ENCODE results near the gene KCNIP1.
"Not testable (repeated sequence)": the region's sequence is repeated elsewhere in the genome, so short reads cannot be mapped to it uniquely, and the experiment has no call there.

KCNIP1 gene

GRCh38 chr5:170537451-170538095 is 33.8 kb downstream of the KCNIP1 start:
- no peaks in the 10 kb centered on the region for H3K4me1 ChIP-seq (ENCODE audit: control insufficient read depth, insufficient read depth, low read length, poor library complexity, severe bottlenecking)
- no peaks in the 10 kb centered on the region for H3K9me3 ChIP-seq (ENCODE audit: control insufficient read depth, low read length)
- no peaks in the 10 kb centered on the region for H3K36me3 ChIP-seq (ENCODE audit: control insufficient read depth, insufficient read depth, low read length)
- H3K4me3 ChIP-seq (ENCODE audit: extremely low read depth, insufficient read depth, low read length, poor library complexity, severe bottlenecking): no peak overlapping the region
- no peak overlapping the region for H3K27ac ChIP-seq (ENCODE audit: low read depth, low read length, severe bottlenecking)
- 85 to 91% methylated on average over 8 of the region's 8 CpGs for WGBS, 2 experiments (ENCODE audit: insufficient coverage in 2 of 2)

DNA sequence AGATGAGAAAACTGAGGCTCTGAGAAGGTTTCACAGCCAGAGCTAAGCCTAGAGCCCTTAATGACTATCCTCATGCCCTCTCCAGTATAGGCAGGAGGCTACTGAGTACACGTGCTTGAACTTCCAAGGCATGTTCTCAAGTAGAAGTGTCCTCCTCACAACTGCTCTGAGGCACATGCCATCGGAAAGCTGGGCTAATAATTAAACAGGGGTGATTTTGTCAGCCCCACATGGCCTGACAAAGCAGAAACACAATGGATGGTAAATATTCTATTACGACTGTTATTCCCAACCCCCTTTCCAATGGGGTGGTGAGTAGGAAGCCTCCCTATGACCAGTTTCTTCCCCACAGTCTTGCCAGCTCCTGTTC is 34.3 kb downstream of the KCNIP1 start:
- H3K27ac ChIP-seq (ENCODE audit: low read depth, low read length, severe bottlenecking): no peak overlapping the region
- H3K9me3 ChIP-seq (ENCODE audit: control insufficient read depth, low read length): no peaks in the 10 kb centered on the region
- H3K4me1 ChIP-seq (ENCODE audit: control insufficient read depth, insufficient read depth, low read length, poor library complexity, severe bottlenecking): no peaks in the 10 kb centered on the region
- 80 to 92% methylated on average over 1 to 2 of the region's 3 CpGs for WGBS, 2 experiments (ENCODE audit: insufficient coverage in 2 of 2)
- H3K36me3 ChIP-seq (ENCODE audit: control insufficient read depth, insufficient read depth, low read length): no peaks in the 10 kb centered on the region
- H3K4me3 ChIP-seq (ENCODE audit: extremely low read depth, insufficient read depth, low read length, poor library complexity, severe bottlenecking): no peak overlapping the region

- H3K9me3 ChIP-seq (ENCODE audit: control insufficient read depth, low read length): no peaks in the 10 kb centered on the region
- H3K36me3 ChIP-seq (ENCODE audit: control insufficient read depth, insufficient read depth, low read length): no peaks in the 10 kb centered on the region
- H3K4me1 ChIP-seq (ENCODE audit: control insufficient read depth, insufficient read depth, low read length, poor library complexity, severe bottlenecking): no peaks in the 10 kb centered on the region
- WGBS, 2 experiments (ENCODE audit: insufficient coverage in 2 of 2): 84 to 89% methylated on average over 6 of the region's 6 CpGs
- H3K27ac ChIP-seq (ENCODE audit: low read depth, low read length, severe bottlenecking): no peak overlapping the region
- no peak overlapping the region for H3K4me3 ChIP-seq (ENCODE audit: extremely low read depth, insufficient read depth, low read length, poor library complexity, severe bottlenecking)
Observed at GRCh38 chr5:170538696-170539586, 35.1 kb downstream of the KCNIP1 start.

- Histone ChIP-seq H3K27ac (ENCODE audit: low read depth, low read length, severe bottlenecking) (no peak overlapping the region), H3K36me3 (ENCODE audit: control insufficient read depth, insufficient read depth, low read length) (no peaks in the 10 kb centered on the region)
- 80 to 83% methylated on average over 1 of the region's 1 CpG for WGBS, 2 experiments (ENCODE audit: insufficient coverage in 2 of 2)
Observed at GRCh38 chr5:170540271-170540670, 36.5 kb downstream of the KCNIP1 start.

DNA sequence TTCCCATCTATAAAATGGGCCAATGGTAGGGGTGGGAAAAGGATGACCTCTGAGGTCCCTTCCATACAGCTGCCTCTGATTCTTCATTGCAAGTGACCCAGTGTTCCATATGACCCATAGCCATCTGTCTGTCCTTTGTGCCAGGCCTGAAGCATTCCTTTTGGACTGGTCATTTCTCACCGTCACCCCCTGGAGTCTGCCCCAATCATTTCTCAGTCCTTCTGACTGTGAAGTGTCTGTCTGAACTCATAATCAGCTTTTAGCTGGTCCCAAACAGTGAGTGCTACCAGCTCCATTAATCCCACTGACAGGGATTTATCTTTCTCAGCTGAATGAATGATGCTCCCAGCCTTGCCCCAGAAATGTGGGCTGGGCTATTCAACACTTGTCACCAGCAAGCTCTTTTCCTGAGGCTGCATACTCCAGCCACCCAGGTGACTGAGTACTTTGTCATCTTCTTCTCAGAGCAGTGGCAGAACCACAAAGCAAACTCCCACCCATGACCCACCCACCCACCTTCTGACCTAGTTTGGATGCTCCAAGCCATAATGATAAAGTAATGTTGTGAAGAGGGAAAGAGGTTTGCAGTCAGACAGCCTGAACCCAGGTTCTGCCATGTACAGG is 37.4 kb downstream of the KCNIP1 start:
- 93 to 100% methylated on average over 1 of the region's 1 CpG for WGBS, 2 experiments (ENCODE audit: insufficient coverage in 2 of 2)
- Histone ChIP-seq H3K4me1 (ENCODE audit: control insufficient read depth, insufficient read depth, low read length, poor library complexity, severe bottlenecking) (no peaks in the 10 kb centered on the region), H3K27ac (ENCODE audit: low read depth, low read length, severe bottlenecking) (no peak overlapping the region), H3K4me3 (ENCODE audit: extremely low read depth, insufficient read depth, low read length, poor library complexity, severe bottlenecking) (no peak overlapping the region), H3K9me3 (ENCODE audit: control insufficient read depth, low read length) (peaks cover 9% of the 10 kb centered on the region), H3K36me3 (ENCODE audit: control insufficient read depth, insufficient read depth, low read length) (no peaks in the 10 kb centered on the region)

More at GRCh38 chr5:170540271-170540670, 36.5 kb downstream of the KCNIP1 start:
- Histone ChIP-seq H3K9me3 (ENCODE audit: control insufficient read depth, low read length) (peaks cover 3% of the 10 kb centered on the region), H3K4me1 (ENCODE audit: control insufficient read depth, insufficient read depth, low read length, poor library complexity, severe bottlenecking) (no peaks in the 10 kb centered on the region), H3K4me3 (ENCODE audit: extremely low read depth, insufficient read depth, low read length, poor library complexity, severe bottlenecking) (no peak overlapping the region)

DNA sequence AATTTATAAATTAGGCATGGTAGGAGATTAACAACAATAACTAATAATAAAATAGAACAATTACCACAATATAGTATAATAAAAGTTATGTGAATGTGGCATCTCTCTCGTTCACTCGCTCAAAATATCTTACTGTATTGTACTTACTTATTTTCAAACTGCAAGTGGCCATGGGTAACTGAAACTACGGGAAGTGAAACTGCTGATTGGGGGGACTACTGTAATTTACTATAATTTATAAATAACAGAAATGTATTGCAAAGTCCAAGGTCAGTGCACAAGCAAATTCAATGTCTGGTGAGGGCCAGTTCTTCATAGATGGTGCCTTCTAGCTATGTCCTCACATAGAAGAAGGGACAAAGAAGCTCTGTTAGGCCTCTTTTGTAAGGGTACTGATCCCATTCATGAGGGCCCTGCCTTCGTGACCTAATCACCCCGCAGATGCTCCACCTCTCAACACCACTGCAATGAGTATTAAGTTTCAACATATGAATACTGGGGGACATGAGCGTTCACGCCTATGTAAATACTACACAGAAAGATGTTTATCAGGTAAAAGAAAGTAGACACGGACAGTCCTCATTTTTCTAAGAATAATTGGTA is 39.0 kb downstream of the KCNIP1 start:
- no CpG with 5 or more reads among the region's 8 CpGs for WGBS, 2 experiments (ENCODE audit: insufficient coverage in 2 of 2)
- H3K27ac ChIP-seq (ENCODE audit: low read depth, low read length, severe bottlenecking): no peak overlapping the region
- H3K4me1 ChIP-seq (ENCODE audit: control insufficient read depth, insufficient read depth, low read length, poor library complexity, severe bottlenecking): no peaks in the 10 kb centered on the region
- no peak overlapping the region for H3K4me3 ChIP-seq (ENCODE audit: extremely low read depth, insufficient read depth, low read length, poor library complexity, severe bottlenecking)
- peaks cover 9% of the 10 kb centered on the region for H3K9me3 ChIP-seq (ENCODE audit: control insufficient read depth, low read length)
- H3K36me3 ChIP-seq (ENCODE audit: control insufficient read depth, insufficient read depth, low read length): no peaks in the 10 kb centered on the region

- Histone ChIP-seq H3K4me1 (ENCODE audit: control insufficient read depth, insufficient read depth, low read length, poor library complexity, severe bottlenecking) (no peaks in the 10 kb centered on the region), H3K4me3 (ENCODE audit: extremely low read depth, insufficient read depth, low read length, poor library complexity, severe bottlenecking) (no peak overlapping the region), H3K36me3 (ENCODE audit: control insufficient read depth, insufficient read depth, low read length) (no peaks in the 10 kb centered on the region), H3K27ac (ENCODE audit: low read depth, low read length, severe bottlenecking) (no peak overlapping the region), H3K9me3 (ENCODE audit: control insufficient read depth, low read length) (peaks cover 9% of the 10 kb centered on the region)
- 83% methylated on average over 1 of the region's 2 CpGs; no CpG with 5 or more reads in 1 of the 2 experiments for WGBS, 2 experiments (ENCODE audit: insufficient coverage in 2 of 2)
Observed at GRCh38 chr5:170545313-170545712, 41.5 kb downstream of the KCNIP1 start.

DNA sequence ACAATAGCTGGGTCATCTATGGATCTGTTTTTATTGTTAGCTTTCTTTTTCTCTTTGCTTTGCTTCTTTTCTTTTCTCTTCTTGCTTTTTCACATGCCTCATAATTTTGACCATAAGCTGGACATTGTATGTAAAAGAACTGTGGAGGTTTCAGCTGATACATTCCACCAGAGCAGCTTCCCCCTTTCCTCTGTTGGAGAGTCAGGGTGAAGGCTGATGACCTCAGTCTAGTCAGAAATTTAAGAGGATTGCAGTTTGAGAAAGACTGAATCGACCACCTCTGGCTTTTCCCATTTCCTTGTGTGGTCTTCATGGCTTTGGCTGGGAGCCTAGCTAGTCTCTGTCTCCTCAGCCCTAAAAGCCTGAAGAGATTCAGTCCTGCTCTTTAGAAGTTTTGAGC is 42.0 kb downstream of the KCNIP1 start:
- 78 to 83% methylated on average over 1 of the region's 1 CpG for WGBS, 2 experiments (ENCODE audit: insufficient coverage in 2 of 2)
- Histone ChIP-seq H3K27ac (ENCODE audit: low read depth, low read length, severe bottlenecking) (no peak overlapping the region), H3K9me3 (ENCODE audit: control insufficient read depth, low read length) (peaks cover 9% of the 10 kb centered on the region), H3K4me1 (ENCODE audit: control insufficient read depth, insufficient read depth, low read length, poor library complexity, severe bottlenecking) (no peaks in the 10 kb centered on the region), H3K4me3 (ENCODE audit: extremely low read depth, insufficient read depth, low read length, poor library complexity, severe bottlenecking) (no peak overlapping the region), H3K36me3 (ENCODE audit: control insufficient read depth, insufficient read depth, low read length) (no peaks in the 10 kb centered on the region)

DNA sequence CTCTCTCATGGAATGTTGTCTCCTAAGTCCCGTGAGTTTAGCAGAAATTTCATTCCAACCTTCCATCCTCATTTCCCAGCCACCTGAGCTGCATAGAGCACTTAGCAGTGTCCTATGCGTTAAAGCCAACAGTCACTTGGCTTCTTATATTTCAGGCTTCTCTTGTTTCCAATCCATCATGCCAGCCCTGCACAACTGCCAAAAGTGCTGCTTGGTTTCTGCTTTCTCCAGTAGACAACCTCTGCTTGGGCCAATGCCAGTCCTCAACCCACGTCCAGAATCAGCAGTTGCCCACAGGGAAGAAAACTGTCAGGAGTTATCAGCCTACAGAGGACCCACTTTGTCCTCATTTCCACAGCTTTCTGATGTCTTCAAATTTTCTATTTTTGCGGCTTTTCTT is 42.5 kb downstream of the KCNIP1 start:
- Histone ChIP-seq H3K36me3 (ENCODE audit: control insufficient read depth, insufficient read depth, low read length) (no peaks in the 10 kb centered on the region), H3K4me1 (ENCODE audit: control insufficient read depth, insufficient read depth, low read length, poor library complexity, severe bottlenecking) (no peaks in the 10 kb centered on the region), H3K9me3 (ENCODE audit: control insufficient read depth, low read length) (peaks cover 9% of the 10 kb centered on the region), H3K4me3 (ENCODE audit: extremely low read depth, insufficient read depth, low read length, poor library complexity, severe bottlenecking) (no peak overlapping the region), H3K27ac (ENCODE audit: low read depth, low read length, severe bottlenecking) (no peak overlapping the region)
- 87 to 92% methylated on average over 3 of the region's 4 CpGs for WGBS, 2 experiments (ENCODE audit: insufficient coverage in 2 of 2)

- not testable (repeated sequence) for H3K27ac ChIP-seq (ENCODE audit: low read depth, low read length, severe bottlenecking); H3K4me3 ChIP-seq (ENCODE audit: extremely low read depth, insufficient read depth, low read length, poor library complexity, severe bottlenecking); H3K9me3 ChIP-seq (ENCODE audit: control insufficient read depth, low read length); H3K36me3 ChIP-seq (ENCODE audit: control insufficient read depth, insufficient read depth, low read length)
- H3K4me1 ChIP-seq (ENCODE audit: control insufficient read depth, insufficient read depth, low read length, poor library complexity, severe bottlenecking): peaks cover 26% of the 10 kb centered on the region
- WGBS, 2 experiments (ENCODE audit: insufficient coverage in 2 of 2): 67 to 91% methylated on average over 1 of the region's 1 CpG
Observed at GRCh38 chr5:170550382-170550781, 46.6 kb downstream of the KCNIP1 start.
